ENCODE data around the gene FGD5.
"Not testable (repeated sequence)": the region's sequence is repeated elsewhere in the genome, so short reads cannot be mapped to it uniquely, and the experiment has no call there.

The FGD5 gene

GRCh38 chr3:14883226-14883625 is 64.5 kb downstream of the FGD5 start:
- no peak for DNase-seq

- no peak for DNase-seq
Observed at GRCh38 chr3:14884665-14885064, 65.9 kb downstream of the FGD5 start.

- no peak for DNase-seq
Observed at GRCh38 chr3:14885307-14885706, 66.5 kb downstream of the FGD5 start.

GRCh38 chr3:14886101-14886500 is 67.3 kb downstream of the FGD5 start:
- no peak for DNase-seq

GRCh38 chr3:14889205-14889604 is 70.4 kb downstream of the FGD5 start:
- no peak for DNase-seq

GRCh38 chr3:14889943-14890342 is 71.2 kb downstream of the FGD5 start:
- DNase-seq = no peak

GRCh38 chr3:14890476-14890875 is 71.7 kb downstream of the FGD5 start:
- no peak for DNase-seq

- no peak for DNase-seq
Observed at GRCh38 chr3:14891135-14892132, 72.7 kb downstream of the FGD5 start.

GRCh38 chr3:14892226-14892625 is 73.5 kb downstream of the FGD5 start:
- DNase-seq = no peak

- DNase-seq = no peak
Observed at GRCh38 chr3:14894085-14894484, 75.3 kb downstream of the FGD5 start.

- no peak for DNase-seq
Observed at GRCh38 chr3:14897266-14897665, 78.5 kb downstream of the FGD5 start.

GRCh38 chr3:14898929-14899328 is 80.2 kb downstream of the FGD5 start:
- DNase-seq = no peak

- DNase-seq = no peak
Observed at GRCh38 chr3:14899993-14900618, 81.3 kb downstream of the FGD5 start.

GRCh38 chr3:14900881-14901873 is 82.4 kb downstream of the FGD5 start:
- no peak for DNase-seq

- no peak for DNase-seq
Observed at GRCh38 chr3:14902719-14903118, 84.0 kb downstream of the FGD5 start.

GRCh38 chr3:14903501-14903900 is 84.7 kb downstream of the FGD5 start:
- DNase-seq = not testable (repeated sequence)

GRCh38 chr3:14905055-14905657 is 86.4 kb downstream of the FGD5 start:
- no peak for DNase-seq

GRCh38 chr3:14906355-14906971 is 87.7 kb downstream of the FGD5 start:
- DNase-seq = no peak

- no peak for DNase-seq
Observed at GRCh38 chr3:14907043-14907966, 88.5 kb downstream of the FGD5 start.

- DNase-seq = no peak
Observed at GRCh38 chr3:14909250-14909649, 90.5 kb downstream of the FGD5 start.

GRCh38 chr3:14911651-14912050 is 92.9 kb downstream of the FGD5 start:
- DNase-seq = no peak
